ENCODE results near the gene HSPBP1. TPM values are rescaled to one million over a fixed set of nuclear protein-coding genes. Genes with fewer than 3 reads are reported as not detected.

The HSPBP1 gene
- total RNA-seq, 2 experiments from 2014 or later: 14.3 to 15.1 TPM

- Mint-ChIP-seq H3K9me3 (no peaks in the 10 kb centered on the region), H3K27ac (no peak overlapping the region), H3K4me3 (no peak overlapping the region), H3K27me3 (no peaks in the 10 kb centered on the region), H3K4me1 (ENCODE audit: low read depth) (peaks cover 22% of the 10 kb centered on the region), H3K36me3 (ENCODE audit: low read depth) (no peaks in the 10 kb centered on the region)
- Histone ChIP-seq H3K36me3 (ENCODE audit: insufficient read depth, low read length) (no peaks in the 10 kb centered on the region), H3K27ac (ENCODE audit: low read depth in 1 of 2, low read length in 2 of 2) (no peak overlapping the region), H3K9me3 (ENCODE audit: control insufficient read depth in 1 of 2, insufficient read depth in 1 of 2, low read length in 2 of 2) (no peaks in the 10 kb centered on the region), H3K4me1 (ENCODE audit: insufficient read depth, low read length) (peaks cover 12% of the 10 kb centered on the region), H3K4me3 (ENCODE audit: low read length) (no peak overlapping the region), H3K27me3 (ENCODE audit: control insufficient read depth in 1 of 2, insufficient read depth in 2 of 2, low read length in 2 of 2) (no peaks in the 10 kb centered on the region)
- CTCF ChIA-PET: no interaction called here
- POLR2A ChIA-PET: no interaction called here
- DNase-seq (no peak), ATAC-seq (ENCODE audit: poor library complexity) (no peak)
- no peak for TF ChIP-seq CTCF (IDR thresholded peaks at IDR 0.05)
- intact Hi-C loops (cut with DNase I, micrococcal nuclease): no loop called here
Measured at GRCh38 chr19:55285229-55285890, 5.5 kb upstream of the HSPBP1 start.

GRCh38 chr19:55284405-55285058 lies 4.6 kb upstream of the HSPBP1 start:
- POLR2A ChIA-PET: interaction anchor here (2.5 kb wide), 1 partner anchor 26 kb away, joined by 9 read pairs; the partner anchor contains the start of gene PPP6R1
- Mint-ChIP-seq H3K4me1 (ENCODE audit: low read depth) (peaks cover 30% of the 10 kb centered on the region), H3K4me3 (no peak overlapping the region), H3K36me3 (ENCODE audit: low read depth) (peaks cover 8% of the 10 kb centered on the region), H3K9me3 (no peaks in the 10 kb centered on the region), H3K27me3 (no peaks in the 10 kb centered on the region), H3K27ac (no peak overlapping the region)
- intact Hi-C loops (cut with DNase I, micrococcal nuclease): loop anchor here in 1 of 2 experiments (5.0 kb wide), 1 partner anchor 313 kb away; the partner anchor contains the start of gene FIZ1
- DNase-seq (no peak), ATAC-seq (ENCODE audit: poor library complexity) (no peak)
- H3K4me3 ChIP-seq (ENCODE audit: low read length): no peak overlapping the region
- H3K27ac ChIP-seq (ENCODE audit: low read depth in 1 of 2, low read length in 2 of 2): no peak overlapping the region
- no peaks in the 10 kb centered on the region for H3K36me3 ChIP-seq (ENCODE audit: insufficient read depth, low read length)
- no peaks in the 10 kb centered on the region for H3K27me3 ChIP-seq (ENCODE audit: control insufficient read depth in 1 of 2, insufficient read depth in 2 of 2, low read length in 2 of 2)
- CTCF ChIA-PET: no interaction called here
- no peak for TF ChIP-seq CTCF (IDR thresholded peaks at IDR 0.05)
- H3K9me3 ChIP-seq (ENCODE audit: control insufficient read depth in 1 of 2, insufficient read depth in 1 of 2, low read length in 2 of 2): no peaks in the 10 kb centered on the region
- H3K4me1 ChIP-seq (ENCODE audit: insufficient read depth, low read length): peaks cover 19% of the 10 kb centered on the region

- Histone ChIP-seq H3K27me3 (ENCODE audit: control insufficient read depth in 1 of 2, insufficient read depth in 2 of 2, low read length in 2 of 2) (no peaks in the 10 kb centered on the region), H3K9me3 (ENCODE audit: control insufficient read depth in 1 of 2, insufficient read depth in 1 of 2, low read length in 2 of 2) (no peaks in the 10 kb centered on the region), H3K27ac (ENCODE audit: low read depth in 1 of 2, low read length in 2 of 2) (no peak within 1 kb of the TSS), H3K4me1 (ENCODE audit: insufficient read depth, low read length) (peaks cover 26% of the 10 kb centered on the region), H3K4me3 (ENCODE audit: low read length) (no peak within 1 kb of the TSS), H3K36me3 (ENCODE audit: insufficient read depth, low read length) (no peaks in the 10 kb centered on the region)
- peaks cover 9% of the 10 kb centered on the region for H3K36me3 Mint-ChIP-seq (ENCODE audit: low read depth)
- no peak for TF ChIP-seq CTCF (IDR thresholded peaks at IDR 0.05)
- CTCF ChIA-PET: no interaction called here
- H3K4me1 Mint-ChIP-seq (ENCODE audit: low read depth): peaks cover 32% of the 10 kb centered on the region
- H3K9me3 Mint-ChIP-seq: no peaks in the 10 kb centered on the region
- no peak within 1 kb of the TSS for H3K27ac Mint-ChIP-seq
- no peaks in the 10 kb centered on the region for H3K27me3 Mint-ChIP-seq
- H3K4me3 Mint-ChIP-seq: peak within 1 kb of the TSS; percentile 43
- POLR2A ChIA-PET: interaction anchor here (0.9 to 2.5 kb wide), 2 partner anchors 25 to 123 kb away, joined by 4 to 9 read pairs; partner anchors contain the start of gene PPP6R1
- ATAC-seq (ENCODE audit: poor library complexity) (no peak), DNase-seq (peak in 13 of 14 experiments; percentile 22 to 74 (median 42))
- intact Hi-C loops (cut with DNase I, micrococcal nuclease): loop anchor here in 1 of 2 experiments (5.0 kb wide), 1 partner anchor 314 kb away; the partner anchor contains the start of gene FIZ1
Measured at GRCh38 chr19:55283548-55284377, 3.9 kb upstream of the HSPBP1 start, which contains the start of gene BRSK1. Gene BRSK1 (plus strand): TSS chr19:55283997. CDS start chr19:55284443, 446 bp downstream.
